ENCODE data around the gene SERPINB1.
A peak's percentile ranks its signal among the peaks of the same experiment; 100 is the strongest.

Gene SERPINB1

GRCh38 chr6:2790588-2791449, 50.8 kb downstream of the SERPINB1 start:
- DNase-seq (ENCODE audit: extremely low read depth, low read depth): peak; percentile 60
- TF ChIP-seq CTCF (IDR thresholded peaks at IDR 0.05; ENCODE audit: low read depth, low read length): peak; percentile 83

- TF ChIP-seq CTCF (IDR thresholded peaks at IDR 0.05; ENCODE audit: low read depth, low read length): no peak
- no peak for DNase-seq (ENCODE audit: extremely low read depth, low read depth)
These were observed 55.4 kb downstream of the SERPINB1 start for GRCh38 chr6:2786269-2786668.

GRCh38 chr6:2784930-2785329, 56.7 kb downstream of the SERPINB1 start:
- DNase-seq (ENCODE audit: extremely low read depth, low read depth): no peak
- TF ChIP-seq CTCF (IDR thresholded peaks at IDR 0.05; ENCODE audit: low read depth, low read length): no peak

GRCh38 chr6:2784061-2784460, 57.6 kb downstream of the SERPINB1 start:
- TF ChIP-seq CTCF (IDR thresholded peaks at IDR 0.05; ENCODE audit: low read depth, low read length): no peak
- DNase-seq (ENCODE audit: extremely low read depth, low read depth): no peak

- no peak for DNase-seq (ENCODE audit: extremely low read depth, low read depth)
- no peak for TF ChIP-seq CTCF (IDR thresholded peaks at IDR 0.05; ENCODE audit: low read depth, low read length)
These were observed 58.3 kb downstream of the SERPINB1 start for GRCh38 chr6:2783188-2783963.

GRCh38 chr6:2782825-2783187, 58.9 kb downstream of the SERPINB1 start:
- no peak for DNase-seq (ENCODE audit: extremely low read depth, low read depth)
- no peak for TF ChIP-seq CTCF (IDR thresholded peaks at IDR 0.05; ENCODE audit: low read depth, low read length)

GRCh38 chr6:2782356-2782708, 59.3 kb downstream of the SERPINB1 start:
- no peak for DNase-seq (ENCODE audit: extremely low read depth, low read depth)
- TF ChIP-seq CTCF (IDR thresholded peaks at IDR 0.05; ENCODE audit: low read depth, low read length): no peak
